HG02642 (cell line): ENCODE data around the gene CACNB3.
"Not testable (repeated sequence)": the region's sequence is repeated elsewhere in the genome, so short reads cannot be mapped to it uniquely, and the experiment has no call there.

Source experiments
- ATAC-seq: cut with Tn5 transposase; IDR thresholded peaks from one replicate; pipeline ENCODE4 v1.9.1; 2021; ENCODE audit warnings: mild to moderate bottlenecking; ENCODE audit not compliant: unreplicated experiment, poor library complexity

Gene CACNB3

GRCh38 chr12:48851883-48852733 is 33.8 kb downstream of the CACNB3 start, which contains the start of gene DDX23:
Gene DDX23, minus strand, starts transcription at chr12:48852163. Its CDS starts 6,381 bp downstream, at chr12:48845782.
- peak; percentile 95 for ATAC-seq

GRCh38 chr12:48852734-48853688 is 34.7 kb downstream of the CACNB3 start:
- ATAC-seq = peak; percentile 40

GRCh38 chr12:48854488-48854887 is 36.2 kb downstream of the CACNB3 start:
- ATAC-seq = no peak

DNA sequence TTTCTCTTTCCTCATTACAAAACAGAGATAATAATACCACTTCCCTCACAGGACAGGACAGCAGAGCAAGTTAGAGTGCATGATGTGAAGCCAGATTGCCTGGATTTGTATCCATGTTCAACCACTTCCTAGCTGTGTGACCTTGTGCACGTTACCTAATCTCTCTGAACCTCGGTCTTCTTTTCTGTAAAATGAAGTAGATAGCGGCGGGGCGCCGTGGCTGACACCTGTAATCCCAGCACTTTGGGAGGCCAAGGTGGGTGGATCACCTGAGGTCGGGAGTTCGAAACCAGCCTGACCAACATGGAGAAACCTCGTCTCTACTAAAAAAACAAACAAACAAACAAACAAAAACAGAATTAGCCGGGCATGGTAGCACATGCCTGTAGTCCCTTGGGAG is 36.6 kb downstream of the CACNB3 start:
- not testable (repeated sequence) for ATAC-seq

GRCh38 chr12:48856379-48856778 is 38.1 kb downstream of the CACNB3 start:
- no peak for ATAC-seq

- ATAC-seq = no peak
Measured at GRCh38 chr12:48857278-48857994, 39.1 kb downstream of the CACNB3 start.

DNA sequence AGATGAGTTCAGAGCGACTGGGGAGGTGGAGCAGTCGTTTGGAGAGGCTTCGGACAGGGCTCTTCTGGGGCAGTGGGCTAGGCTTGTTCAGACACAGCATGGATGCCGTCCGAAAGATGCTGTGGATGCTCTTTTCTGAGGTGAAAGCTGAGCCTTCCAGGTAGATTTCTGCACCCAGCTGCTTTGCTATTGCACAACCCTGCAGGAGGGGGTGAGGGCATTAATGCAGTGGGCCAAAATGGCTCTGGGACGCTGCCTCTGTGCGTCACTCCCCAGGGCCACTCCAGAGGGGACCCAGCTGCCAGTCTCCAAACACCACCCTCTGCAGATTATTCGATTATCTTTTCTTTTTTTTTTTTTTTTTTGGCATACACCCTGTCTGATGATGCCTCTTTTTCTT is 39.7 kb downstream of the CACNB3 start:
- ATAC-seq = no peak

- no peak for ATAC-seq
Measured at GRCh38 chr12:48859607-48860006, 41.3 kb downstream of the CACNB3 start.

DNA sequence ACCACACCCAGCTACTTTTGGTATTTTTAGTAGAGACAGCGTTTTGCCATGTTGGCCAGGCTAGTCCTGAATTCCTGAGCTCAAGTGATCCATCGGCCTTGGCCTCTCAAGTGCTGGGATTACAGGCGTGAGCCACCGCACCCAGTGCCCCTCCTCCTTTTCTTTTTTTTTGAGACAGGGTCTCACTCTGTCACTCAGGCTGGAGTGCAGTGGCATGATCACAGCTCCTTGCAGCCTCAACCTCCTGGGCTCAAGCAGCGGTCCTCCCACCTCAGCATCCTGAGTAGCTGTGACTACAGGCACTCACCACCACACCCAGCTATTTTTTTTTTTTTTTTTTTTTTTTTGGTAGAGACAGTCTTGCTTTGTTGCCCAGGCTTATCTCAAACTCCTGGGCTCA is 41.9 kb downstream of the CACNB3 start:
- not testable (repeated sequence) for ATAC-seq

GRCh38 chr12:48861111-48861510 is 42.8 kb downstream of the CACNB3 start:
- no peak for ATAC-seq

GRCh38 chr12:48862760-48863159 is 44.5 kb downstream of the CACNB3 start:
- ATAC-seq = no peak

GRCh38 chr12:48863291-48863690 is 45.0 kb downstream of the CACNB3 start:
- ATAC-seq = no peak

DNA sequence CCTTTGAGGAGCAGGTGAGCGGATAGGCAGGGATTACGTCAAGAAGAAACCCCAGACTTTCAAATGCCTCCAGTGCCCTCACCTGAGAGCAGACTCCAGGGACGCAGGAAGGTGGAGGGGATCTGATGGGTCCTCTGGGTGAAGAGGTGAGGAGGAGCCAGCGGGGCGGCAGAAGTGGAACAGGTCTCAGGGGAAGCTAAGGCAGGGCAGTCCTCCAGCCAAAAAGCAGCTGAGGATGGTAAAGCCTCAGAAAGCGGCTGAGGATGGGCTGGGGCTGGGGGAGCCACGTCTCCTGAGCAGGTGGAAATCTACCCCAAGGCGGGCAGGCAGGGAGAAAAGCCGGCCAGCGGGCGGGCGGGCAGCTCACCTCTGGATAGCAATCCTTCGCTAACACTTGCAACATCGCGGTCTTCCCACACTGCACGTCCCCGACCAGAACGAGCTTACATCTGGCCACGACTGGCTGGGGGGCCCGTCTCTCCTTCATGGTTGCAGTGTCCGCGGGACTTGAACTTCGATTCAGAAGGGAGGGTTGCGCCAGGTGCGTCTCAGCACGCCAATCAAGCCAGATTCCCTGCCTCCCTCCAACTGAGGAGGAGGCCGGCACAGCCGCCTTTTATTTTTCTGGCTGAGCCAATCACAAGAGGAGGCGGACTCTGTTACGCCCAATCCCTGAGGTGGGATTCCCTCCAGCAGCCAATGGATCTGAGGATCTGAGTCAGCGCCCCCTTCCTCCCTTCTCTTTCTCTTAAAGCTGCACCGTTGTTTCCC is 47.2 kb downstream of the CACNB3 start, which contains the start of gene RND1:
RND1 (minus strand) TSS at position 590 of the 771 bp plus-strand sequence; CDS start at position 487, 103 bp downstream.
- ATAC-seq = peak; percentile 94

DNA sequence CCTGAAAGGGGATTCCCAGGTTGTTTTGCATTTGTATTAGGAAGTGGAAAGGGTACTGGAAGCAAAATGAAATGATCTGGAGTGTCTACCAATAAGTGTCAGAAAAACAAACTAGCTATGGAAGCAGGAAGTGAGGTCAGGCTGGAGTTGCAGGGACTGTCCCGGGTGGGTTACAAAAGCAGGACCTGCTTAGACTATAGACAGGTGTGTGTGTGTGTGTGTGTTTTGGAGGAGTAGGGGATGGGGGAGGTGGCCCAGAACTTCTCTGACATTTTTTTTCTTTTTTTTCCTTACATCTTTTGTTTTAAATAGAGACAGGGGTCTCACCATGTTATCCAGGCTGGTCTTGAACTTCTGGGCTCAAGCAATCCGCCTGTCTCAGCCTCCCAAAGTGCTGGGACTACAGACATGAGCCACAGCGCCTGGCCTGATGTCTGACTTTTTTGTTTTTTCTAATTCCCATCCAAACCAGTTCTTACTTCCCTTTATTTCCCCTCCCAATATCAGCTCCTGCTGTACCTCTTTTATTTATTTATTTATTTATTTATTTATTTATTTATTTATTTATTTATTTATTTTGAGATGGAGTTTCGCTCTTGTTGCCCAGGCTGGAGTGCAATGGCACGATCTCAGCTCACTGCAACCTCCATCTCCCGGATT is 47.9 kb downstream of the CACNB3 start:
- ATAC-seq = no peak

GRCh38 chr12:48868451-48868850 is 50.2 kb downstream of the CACNB3 start:
- no peak for ATAC-seq

GRCh38 chr12:48869191-48869590 is 50.9 kb downstream of the CACNB3 start:
- ATAC-seq = no peak

GRCh38 chr12:48873096-48873495 is 54.8 kb downstream of the CACNB3 start:
- ATAC-seq = no peak

GRCh38 chr12:48873534-48873933 is 55.2 kb downstream of the CACNB3 start:
- ATAC-seq = not testable (repeated sequence)

DNA sequence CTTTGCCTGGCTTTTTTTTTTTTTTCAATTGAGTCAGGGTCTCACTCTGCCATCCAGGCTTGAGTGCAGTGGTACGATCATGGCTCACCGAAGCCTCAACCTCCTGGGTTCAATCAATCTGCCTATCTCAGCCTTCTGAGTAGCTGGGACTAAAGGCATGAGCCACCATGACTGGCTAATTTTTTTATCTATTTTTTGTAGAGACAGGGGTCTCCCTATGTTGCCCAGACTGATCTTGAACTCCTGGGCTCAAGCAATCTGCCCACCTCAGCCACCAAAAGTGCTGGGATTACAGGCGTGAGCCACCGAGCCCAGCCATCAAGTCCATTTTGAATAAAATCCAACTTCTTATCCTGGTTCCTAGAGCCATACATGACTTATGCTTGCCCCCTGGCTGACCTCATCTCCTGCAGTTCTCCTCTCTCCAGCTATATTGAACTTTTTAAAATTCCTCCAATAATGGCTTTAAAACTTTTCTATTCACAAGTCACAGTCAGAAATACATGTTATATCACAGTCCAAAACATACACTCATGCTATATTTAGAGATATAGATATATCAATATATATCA is 57.7 kb downstream of the CACNB3 start:
- ATAC-seq = no peak
